Nucleus accumbens (tissue), 56 donors: ENCODE data around the gene DIS3L2.
"Not testable (repeated sequence)": the region's sequence is repeated elsewhere in the genome, so short reads cannot be mapped to it uniquely, and the experiment has no call there.

Experiments
- DNase-seq, 56 donors: peaks; one replicate each; lab custom pipeline; 2025; lab: John Stamatoyannopoulos, UW

DIS3L2 gene

DNA sequence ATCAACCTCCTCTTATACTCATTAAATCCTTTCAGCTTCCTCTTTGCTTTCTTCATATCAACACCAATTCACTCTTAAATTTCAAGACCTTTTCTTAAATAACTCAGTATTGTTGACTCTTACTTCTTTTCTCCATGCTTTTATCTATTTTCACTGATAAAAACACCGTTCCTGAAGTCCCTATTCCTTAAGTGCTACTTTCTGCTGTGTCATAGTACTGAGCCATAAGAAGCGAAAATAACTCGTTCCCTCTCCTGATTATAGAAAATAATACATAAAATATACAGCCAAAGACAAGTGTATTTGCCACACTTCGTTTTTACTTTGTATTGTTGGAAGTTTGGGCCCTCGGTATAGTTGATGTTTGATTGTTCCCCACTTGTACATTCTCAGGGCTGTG is 181.0 kb downstream of the DIS3L2 start:
- no peak for DNase-seq

DNA sequence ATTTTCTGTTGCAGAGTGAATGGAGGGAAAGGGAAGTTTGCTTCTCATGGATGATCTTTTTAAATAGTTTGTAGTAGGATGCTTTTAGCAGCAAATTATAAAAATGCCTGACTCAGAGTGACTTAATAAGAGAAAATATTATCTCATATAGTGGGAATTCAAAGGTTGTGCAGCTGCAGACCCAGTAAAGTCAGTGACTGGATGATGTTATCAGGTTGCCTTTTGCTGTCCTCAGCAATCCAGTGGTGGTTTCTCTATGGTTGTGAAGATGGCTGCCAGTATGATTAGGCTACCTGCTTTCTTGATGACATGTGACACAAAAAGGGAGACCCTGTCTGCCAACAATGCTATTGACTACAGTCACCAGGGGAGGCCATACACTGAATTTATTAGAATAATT is 184.8 kb downstream of the DIS3L2 start:
- DNase-seq = no peak

DNA sequence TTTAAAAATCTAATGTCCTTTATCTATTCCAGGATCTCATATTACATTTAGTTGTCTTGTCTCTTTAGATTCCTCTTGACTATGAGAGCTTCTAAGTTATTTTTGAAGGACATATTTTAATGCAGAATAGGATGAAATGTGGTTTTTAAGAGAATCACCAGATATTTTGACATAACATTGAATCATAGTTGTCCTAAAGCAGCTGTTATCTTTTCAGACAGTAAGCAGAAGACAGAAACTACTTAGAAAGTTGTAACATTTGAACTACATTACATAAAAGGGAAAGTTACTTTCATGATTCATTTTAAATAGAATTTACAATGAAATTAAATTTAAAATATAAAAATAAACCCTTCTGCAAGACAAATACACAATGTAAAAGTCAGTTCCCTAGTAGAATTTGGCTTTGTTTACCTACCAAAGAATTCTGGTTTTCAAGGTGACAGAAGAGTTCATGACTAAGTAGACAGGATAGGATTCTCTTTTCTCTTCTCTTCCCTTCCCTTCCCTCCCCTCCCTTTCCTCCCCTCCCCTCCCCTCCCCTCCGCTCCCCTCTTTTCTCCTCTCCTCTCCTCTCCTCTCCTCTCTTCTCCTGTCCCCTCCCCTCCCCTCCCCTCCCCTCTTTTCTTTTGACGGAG is 186.0 kb downstream of the DIS3L2 start:
- DNase-seq = no peak

DNA sequence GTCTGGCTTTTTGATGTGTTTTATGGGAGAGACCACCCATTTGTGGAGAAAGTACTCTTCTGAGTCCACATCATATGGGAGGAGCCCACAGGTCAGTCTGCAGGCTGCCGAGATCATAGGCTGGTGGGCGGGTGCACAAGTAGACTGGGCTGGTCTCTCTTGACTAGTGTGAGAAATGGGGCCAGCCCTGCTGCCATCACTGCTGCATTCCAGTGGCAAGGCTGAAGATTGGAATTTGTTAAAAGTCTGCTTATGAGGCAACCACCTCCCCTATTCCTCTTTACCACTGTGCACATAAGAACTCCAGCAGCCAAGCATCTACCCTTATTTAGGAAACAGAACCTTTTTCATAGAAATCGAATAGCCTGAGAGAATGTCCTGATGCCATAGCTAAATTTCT is 200.7 kb downstream of the DIS3L2 start:
- no peak for DNase-seq

GRCh38 chr2:232170396-232170795 is 208.9 kb downstream of the DIS3L2 start:
- no peak for DNase-seq

GRCh38 chr2:232174662-232175061 is 213.1 kb downstream of the DIS3L2 start:
- no peak for DNase-seq

DNA sequence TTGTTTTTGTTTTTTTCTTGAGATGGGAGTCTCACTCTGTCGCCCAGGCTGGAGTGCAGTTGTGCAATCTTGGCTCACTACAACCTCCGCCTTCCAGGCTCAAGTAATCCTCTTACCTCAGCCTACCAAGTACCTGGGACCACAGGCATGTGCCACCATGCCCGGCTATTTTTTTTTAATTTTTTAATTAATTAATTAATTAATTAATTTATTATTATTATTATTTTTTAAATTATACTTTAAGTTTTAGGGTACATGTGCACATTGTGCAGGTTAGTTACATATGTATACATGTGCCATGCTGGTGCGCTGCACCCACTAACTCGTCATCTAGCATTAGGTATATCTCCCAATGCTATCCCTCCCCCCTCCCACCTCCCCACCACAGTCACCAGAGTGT is 215.1 kb downstream of the DIS3L2 start:
- not testable (repeated sequence) for DNase-seq

- DNase-seq = no peak
Measured at GRCh38 chr2:232183279-232183678, 221.8 kb downstream of the DIS3L2 start.

DNA sequence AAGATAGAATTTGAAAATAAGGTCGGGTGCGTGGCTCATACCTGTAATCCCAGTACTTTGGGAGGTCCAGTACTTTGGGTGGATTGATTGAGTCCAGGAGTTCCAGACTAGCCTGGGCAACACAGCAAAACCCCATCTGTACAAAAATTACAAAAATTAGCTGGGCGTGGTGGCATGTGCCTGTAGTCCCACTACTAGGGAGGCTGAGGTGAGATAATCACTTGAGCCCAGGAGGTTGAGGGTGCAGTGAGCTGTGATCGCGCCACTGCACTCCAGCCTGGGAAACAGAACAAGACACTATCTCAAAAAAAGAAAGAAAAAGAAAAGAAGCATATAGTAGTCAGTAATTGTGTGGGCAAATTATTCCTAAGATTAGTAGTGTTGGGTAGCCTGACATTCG is 222.8 kb downstream of the DIS3L2 start:
- no peak for DNase-seq

DNA sequence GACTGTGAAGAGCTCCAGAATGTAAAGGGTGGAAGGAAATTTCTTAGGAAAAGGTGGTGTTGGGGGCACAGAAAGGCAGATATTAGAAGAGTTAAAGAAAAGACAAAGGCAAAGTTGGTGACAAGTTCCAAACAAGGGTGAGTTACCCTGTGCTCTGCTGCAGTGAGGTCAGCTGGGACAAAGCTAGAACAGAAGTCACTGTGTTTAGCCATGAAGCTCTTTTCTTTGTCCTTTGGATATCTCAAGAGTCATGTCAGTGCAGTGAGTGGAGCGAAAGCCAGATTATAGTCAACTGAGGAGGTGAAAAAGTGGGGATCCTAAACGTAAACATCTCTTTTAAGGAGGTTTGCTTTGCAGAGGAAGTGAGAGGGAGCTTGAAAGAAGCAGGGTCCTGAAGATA is 229.3 kb downstream of the DIS3L2 start:
- DNase-seq = peak in 3 of 56 donors; percentile 11 to 29 (median 22)

GRCh38 chr2:232195487-232195886 is 234.0 kb downstream of the DIS3L2 start:
- DNase-seq = no peak

GRCh38 chr2:232196802-232197201 is 235.3 kb downstream of the DIS3L2 start:
- no peak for DNase-seq

DNA sequence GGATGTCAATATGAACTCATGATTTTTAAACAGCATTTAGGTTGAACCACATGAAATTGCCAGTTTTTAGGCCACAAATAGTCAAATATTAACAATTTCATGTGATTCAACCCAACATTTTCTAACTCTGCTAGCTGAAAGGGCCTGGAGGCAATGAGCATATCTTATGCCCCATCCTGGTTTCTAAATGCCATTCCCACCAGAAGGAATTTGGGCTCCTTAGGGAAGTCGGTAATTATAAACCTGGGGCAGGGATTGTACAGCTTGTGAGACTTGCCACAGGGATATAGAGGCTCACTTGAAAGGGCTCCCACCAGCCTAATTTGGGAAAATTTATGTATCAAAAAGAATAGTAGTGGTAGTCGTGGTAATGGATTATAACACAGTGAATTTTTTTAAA is 238.7 kb downstream of the DIS3L2 start:
- DNase-seq = no peak

- DNase-seq = no peak
Measured at GRCh38 chr2:232203166-232203891, 241.8 kb downstream of the DIS3L2 start.

GRCh38 chr2:232203936-232204335 is 242.4 kb downstream of the DIS3L2 start:
- DNase-seq = no peak

DNA sequence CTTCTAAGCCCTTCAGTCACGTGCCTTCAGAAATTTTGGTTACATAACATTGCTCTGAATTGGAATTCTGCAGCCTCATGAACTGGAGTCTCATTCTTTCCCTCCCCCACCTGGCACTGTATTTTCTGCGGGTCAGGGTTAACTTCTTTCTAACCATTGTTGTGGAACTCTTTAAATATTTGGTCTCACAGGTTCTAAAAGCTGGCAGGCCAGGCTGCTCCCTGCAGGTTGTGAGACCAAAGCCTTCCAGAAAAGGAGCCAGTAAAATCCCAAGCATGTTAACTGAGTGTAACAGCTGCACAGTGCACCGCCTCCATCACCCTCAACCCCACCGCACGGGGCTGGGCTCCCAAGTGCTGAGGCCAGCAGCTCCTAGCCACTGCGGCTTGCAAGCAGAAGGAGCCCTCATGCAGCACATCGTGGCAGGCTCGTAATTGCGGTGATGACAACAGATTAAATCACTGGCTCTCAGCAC is 243.0 kb downstream of the DIS3L2 start:
- DNase-seq = peak in 8 of 56 donors; percentile 8 to 38 (median 18)

GRCh38 chr2:232207174-232207573 is 245.7 kb downstream of the DIS3L2 start:
- no peak for DNase-seq

DNA sequence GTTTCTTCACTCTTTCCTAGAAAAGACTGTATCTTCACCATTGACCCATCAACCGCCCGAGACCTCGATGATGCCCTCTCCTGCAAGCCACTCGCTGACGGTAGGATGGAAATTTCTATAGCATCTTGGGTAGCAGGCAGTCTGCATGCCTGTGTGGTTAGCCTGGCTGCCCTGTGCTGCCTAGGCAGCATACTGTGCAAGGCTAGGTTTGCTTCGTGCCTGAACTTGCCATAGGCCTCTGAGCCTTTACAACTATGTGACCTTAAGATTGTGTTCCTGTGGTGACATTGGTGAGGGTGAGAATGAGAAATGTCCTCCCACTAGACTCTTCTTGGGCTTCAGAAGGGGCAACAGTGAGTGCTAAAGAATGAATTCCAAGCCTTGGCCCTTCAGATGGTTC is 248.8 kb downstream of the DIS3L2 start:
- DNase-seq = no peak

GRCh38 chr2:232211743-232212686 is 250.5 kb downstream of the DIS3L2 start:
- DNase-seq = no peak

DNA sequence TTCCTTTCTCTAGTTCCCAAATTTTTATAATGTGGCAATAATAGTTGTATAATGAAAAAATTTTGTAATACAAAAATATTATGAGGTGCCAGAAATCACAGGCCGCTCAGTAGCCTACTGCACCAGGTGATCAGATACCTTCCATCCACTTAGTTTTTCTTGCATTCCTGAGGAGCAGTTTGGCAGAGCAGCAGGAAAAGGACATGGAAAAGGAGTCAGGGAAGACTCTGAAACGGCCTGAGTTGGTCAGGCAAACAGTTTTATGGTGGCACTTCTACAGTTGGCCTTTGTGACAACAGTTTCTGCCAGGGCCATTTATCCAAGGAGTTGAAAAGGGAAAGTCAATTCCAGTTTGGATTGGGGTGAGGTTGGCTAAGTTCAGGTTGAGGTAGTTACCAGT is 251.7 kb downstream of the DIS3L2 start:
- DNase-seq = no peak

- DNase-seq = no peak
Measured at GRCh38 chr2:232214053-232214452, 252.5 kb downstream of the DIS3L2 start.
